ENCODE measurements around the gene HOXA5.

HOXA5 gene

DNA sequence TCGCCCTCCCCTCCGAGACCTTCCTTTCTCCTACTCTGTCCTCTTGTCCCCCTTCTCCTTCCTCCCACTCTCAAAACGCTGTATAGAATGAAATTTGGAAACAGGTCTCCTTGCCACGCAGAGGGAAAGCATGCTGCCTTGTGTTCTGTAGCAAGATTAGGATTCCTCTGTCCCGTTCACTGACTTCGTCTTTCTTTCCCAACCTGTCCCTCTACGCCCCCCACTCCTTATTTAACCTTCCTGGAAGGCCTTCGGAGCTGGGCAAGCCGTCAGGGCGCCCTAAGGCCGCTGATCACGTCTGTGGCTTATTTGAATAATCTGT lies 20.5 kb upstream of the HOXA5 start:
- H3K36me3 Mint-ChIP-seq (ENCODE audit: low read depth): peaks cover 59% of the 10 kb centered on the region
- H3K27ac Mint-ChIP-seq: peak overlapping the region; percentile 99
- peak overlapping the region; percentile 97 for H3K4me3 Mint-ChIP-seq
- H3K4me1 Mint-ChIP-seq: peaks cover 29% of the 10 kb centered on the region
- peaks cover 9% of the 10 kb centered on the region for H3K27me3 Mint-ChIP-seq (ENCODE audit: low read depth, poor library complexity)
- TF ChIP-seq, protein P1, sequence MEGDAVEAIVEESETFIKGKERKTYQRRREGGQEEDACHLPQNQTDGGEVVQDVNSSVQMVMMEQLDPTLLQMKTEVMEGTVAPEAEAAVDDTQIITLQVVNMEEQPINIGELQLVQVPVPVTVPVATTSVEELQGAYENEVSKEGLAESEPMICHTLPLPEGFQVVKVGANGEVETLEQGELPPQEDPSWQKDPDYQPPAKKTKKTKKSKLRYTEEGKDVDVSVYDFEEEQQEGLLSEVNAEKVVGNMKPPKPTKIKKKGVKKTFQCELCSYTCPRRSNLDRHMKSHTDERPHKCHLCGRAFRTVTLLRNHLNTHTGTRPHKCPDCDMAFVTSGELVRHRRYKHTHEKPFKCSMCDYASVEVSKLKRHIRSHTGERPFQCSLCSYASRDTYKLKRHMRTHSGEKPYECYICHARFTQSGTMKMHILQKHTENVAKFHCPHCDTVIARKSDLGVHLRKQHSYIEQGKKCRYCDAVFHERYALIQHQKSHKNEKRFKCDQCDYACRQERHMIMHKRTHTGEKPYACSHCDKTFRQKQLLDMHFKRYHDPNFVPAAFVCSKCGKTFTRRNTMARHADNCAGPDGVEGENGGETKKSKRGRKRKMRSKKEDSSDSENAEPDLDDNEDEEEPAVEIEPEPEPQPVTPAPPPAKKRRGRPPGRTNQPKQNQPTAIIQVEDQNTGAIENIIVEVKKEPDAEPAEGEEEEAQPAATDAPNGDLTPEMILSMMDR (IDR thresholded peaks at IDR 0.05): no peak
- H3K9me3 Mint-ChIP-seq: no peaks in the 10 kb centered on the region
- no peak for DNase-seq

- Mint-ChIP-seq H3K36me3 (ENCODE audit: low read depth) (peaks cover 54% of the 10 kb centered on the region), H3K4me1 (peaks cover 33% of the 10 kb centered on the region), H3K4me3 (peak overlapping the region; percentile 97), H3K9me3 (no peaks in the 10 kb centered on the region), H3K27me3 (ENCODE audit: low read depth, poor library complexity) (peaks cover 5% of the 10 kb centered on the region), H3K27ac (peak overlapping the region; percentile 99)
- peak; percentile 4 for DNase-seq
- TF ChIP-seq, protein P1 (IDR thresholded peaks at IDR 0.05): no peak
Measured at GRCh38 chr7:27163288-27164044, 20.0 kb upstream of the HOXA5 start.

GRCh38 chr7:27162561-27163287 lies 19.2 kb upstream of the HOXA5 start:
- Mint-ChIP-seq H3K27ac (peak overlapping the region; percentile 99), H3K4me3 (peak overlapping the region; percentile 97), H3K27me3 (ENCODE audit: low read depth, poor library complexity) (peaks cover 5% of the 10 kb centered on the region)

GRCh38 chr7:27161721-27162560 lies 18.5 kb upstream of the HOXA5 start:
- Mint-ChIP-seq H3K27me3 (ENCODE audit: low read depth, poor library complexity) (peaks cover 5% of the 10 kb centered on the region), H3K9me3 (no peaks in the 10 kb centered on the region), H3K27ac (peak overlapping the region; percentile 99), H3K36me3 (ENCODE audit: low read depth) (peaks cover 39% of the 10 kb centered on the region), H3K4me3 (peak overlapping the region; percentile 97), H3K4me1 (peaks cover 31% of the 10 kb centered on the region)
- TF ChIP-seq, protein P1 (IDR thresholded peaks at IDR 0.05): no peak
- DNase-seq: peak; percentile 57

More at GRCh38 chr7:27162561-27163287, 19.2 kb upstream of the HOXA5 start:
- Mint-ChIP-seq H3K9me3 (no peaks in the 10 kb centered on the region), H3K36me3 (ENCODE audit: low read depth) (peaks cover 46% of the 10 kb centered on the region), H3K4me1 (peaks cover 36% of the 10 kb centered on the region)
- TF ChIP-seq, protein P1 (IDR thresholded peaks at IDR 0.05): no peak
- no peak for DNase-seq

DNA sequence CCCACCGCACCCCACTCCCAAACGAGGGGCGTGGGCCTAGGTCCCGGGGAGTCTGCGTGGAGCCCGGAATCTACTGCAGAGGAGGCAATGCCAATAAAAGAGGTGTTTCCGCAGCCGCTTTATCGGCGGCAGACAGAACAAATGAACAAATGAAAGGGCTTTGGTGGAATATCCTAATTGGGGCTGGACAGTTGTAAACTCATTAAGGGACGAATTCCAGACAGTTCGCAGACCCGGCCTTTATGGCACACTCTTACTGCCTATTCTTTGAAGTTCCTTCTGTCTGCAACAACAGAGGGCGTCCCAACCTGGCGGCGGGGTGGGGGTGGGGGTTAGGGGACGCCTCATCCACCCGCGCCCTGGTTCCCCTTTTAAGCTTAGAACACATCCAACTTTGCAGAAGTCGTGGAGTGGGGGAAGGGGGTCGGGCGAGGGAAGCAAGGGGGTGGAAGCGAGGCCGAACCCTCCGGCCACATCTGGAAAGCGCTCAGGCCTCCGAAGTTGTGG lies 17.8 kb upstream of the HOXA5 start:
- TF ChIP-seq, protein P1 (IDR thresholded peaks at IDR 0.05): no peak
- peaks cover 5% of the 10 kb centered on the region for H3K27me3 Mint-ChIP-seq (ENCODE audit: low read depth, poor library complexity)
- peaks cover 37% of the 10 kb centered on the region for H3K36me3 Mint-ChIP-seq (ENCODE audit: low read depth)

More for the DNA sequence above, 17.8 kb upstream of the HOXA5 start:
- peak; percentile 61 for DNase-seq
- H3K9me3 Mint-ChIP-seq: no peaks in the 10 kb centered on the region
- peak overlapping the region; percentile 96 for H3K27ac Mint-ChIP-seq
- peaks cover 30% of the 10 kb centered on the region for H3K4me1 Mint-ChIP-seq
- H3K4me3 Mint-ChIP-seq: peak overlapping the region; percentile 97

All from nephron progenitor cell (in vitro differentiated cells).